ENCODE results near the gene MKRN3.

The MKRN3 gene
- total RNA-seq = 0.47 to 8.2 (median 3.8) reads per million in 4 donors

DNA sequence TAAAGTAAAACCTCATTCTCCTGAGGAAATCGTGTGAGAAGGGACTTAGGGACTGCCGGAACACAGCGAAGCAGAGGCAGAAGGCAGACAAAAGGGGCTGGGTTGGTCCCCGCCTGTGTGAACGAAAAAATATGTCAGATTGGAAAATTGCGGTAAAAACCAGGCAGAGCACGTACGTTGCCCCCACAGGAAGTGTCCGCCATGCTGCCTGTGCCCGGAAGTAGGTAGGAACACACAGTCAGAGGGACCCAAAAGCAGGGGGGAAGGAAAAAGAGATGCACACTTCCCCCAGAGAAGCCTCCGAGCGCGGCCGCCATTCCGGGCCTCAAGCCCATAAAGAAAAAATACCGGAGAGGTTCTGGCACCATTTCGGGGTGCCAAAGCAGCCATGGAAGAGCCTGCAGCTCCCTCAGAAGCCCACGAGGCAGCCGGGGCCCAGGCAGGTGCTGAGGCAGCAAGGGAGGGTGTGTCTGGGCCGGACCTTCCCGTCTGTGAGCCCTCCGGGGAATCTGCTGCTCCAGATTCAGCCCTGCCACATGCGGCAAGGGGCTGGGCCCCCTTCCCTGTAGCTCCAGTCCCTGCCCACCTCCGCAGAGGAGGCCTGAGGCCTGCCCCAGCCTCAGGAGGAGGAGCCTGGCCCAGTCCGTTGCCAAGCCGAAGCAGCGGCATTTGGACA, at the start of gene MKRN3:
Gene MKRN3, plus strand, starts transcription at position 280 of the 676 bp plus-strand sequence. Its CDS starts 109 bp downstream, at position 389.
- DNase-seq = peak in 4 of 5 donors; percentile 17 to 38 (median 25)

DNA sequence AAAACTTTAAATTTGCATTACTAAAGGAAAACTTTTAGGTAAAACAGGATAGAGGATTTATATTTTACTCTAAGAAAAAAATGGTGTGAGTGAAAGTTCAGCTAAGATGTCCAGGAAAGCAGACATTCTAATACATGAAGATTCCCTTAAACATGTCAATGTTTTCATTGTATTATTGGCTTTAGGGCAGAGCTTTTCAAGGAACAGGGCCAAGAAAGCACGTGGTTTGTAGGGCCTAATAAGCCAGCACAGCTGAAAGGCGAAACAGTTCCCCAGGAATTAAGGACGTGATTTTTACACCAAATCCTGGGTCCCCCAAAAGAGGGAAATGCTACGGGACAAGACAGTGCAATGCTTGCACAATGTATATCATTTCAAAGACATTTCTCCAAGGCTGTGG, 48.6 kb upstream of the MKRN3 start:
- no peak for DNase-seq

DNA sequence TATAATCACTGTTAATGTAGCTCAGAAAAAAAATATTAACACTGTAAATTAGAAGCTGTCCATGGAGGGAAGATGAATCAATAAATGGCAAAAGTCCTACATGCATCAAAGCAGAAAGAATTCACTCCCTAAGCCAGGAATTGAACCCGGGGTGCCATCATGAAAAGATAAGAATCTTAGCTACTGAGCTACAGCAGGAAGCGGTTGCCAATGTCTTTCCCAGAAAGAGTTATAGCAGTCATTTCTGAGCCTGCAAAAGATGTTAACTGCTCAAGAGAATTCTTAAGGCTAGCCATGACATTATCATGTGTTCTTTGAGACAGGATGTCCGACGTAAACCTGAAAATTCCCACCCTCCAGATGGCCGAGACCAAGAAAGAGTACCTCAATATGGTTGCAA, 47.4 kb upstream of the MKRN3 start:
- DNase-seq = no peak

DNA sequence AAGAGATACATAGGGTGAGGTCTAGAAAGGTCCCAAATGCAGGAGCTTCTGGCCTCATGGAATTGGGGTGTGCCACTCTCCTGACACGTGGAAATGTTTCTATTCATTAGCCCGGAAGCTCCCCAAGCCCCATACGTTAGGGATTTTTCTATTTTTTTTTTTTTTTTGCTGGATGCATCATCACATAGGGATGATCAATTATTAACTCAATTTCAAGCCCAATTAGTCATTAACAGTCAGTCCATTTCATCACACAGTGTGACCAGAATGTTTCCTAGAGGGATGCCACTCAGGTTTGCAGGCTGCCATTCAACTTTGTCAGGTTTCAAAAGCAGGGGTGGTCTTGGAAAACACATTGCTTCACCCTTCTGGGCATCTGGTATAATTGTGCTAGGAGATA, 40.7 kb upstream of the MKRN3 start:
- DNase-seq = no peak

DNA sequence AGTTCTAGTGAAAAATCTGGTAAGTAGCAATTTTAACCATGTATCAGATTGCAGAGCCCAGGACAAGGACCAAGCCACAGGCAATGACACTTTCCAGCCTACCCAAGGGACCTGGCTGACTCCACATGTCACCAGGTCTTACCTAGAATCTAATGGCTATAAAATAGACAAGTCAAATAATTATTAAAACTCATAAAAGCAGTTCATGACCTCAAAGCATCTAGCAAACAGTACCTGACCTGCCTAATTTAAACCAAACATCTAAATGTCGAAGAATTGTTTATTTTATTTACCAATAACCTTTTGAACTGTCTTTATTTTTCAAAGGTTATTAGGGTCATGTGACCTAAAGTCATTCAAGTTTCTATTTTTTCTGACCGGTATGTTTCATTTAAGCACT, 35.6 kb upstream of the MKRN3 start:
- DNase-seq = no peak

DNA sequence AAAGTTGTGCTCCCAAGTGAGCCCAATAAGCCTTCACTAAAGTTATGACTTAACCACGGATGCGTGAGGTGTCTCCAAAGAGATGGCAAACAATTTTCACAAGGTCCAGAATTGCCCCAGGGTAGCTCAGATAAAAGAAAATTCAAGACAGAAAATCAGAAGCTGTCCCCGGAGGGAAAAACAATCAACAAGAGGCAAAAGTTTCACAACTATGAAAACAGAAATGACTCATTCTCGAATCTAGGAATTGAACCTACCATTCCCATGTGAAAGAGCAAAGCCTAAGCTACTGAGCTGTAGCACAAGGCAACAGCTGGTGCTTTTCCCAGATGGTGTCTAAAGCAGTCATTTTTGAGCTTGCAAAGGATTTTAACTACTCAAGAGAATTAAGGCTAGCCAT, 33.5 kb upstream of the MKRN3 start:
- DNase-seq = no peak

DNA sequence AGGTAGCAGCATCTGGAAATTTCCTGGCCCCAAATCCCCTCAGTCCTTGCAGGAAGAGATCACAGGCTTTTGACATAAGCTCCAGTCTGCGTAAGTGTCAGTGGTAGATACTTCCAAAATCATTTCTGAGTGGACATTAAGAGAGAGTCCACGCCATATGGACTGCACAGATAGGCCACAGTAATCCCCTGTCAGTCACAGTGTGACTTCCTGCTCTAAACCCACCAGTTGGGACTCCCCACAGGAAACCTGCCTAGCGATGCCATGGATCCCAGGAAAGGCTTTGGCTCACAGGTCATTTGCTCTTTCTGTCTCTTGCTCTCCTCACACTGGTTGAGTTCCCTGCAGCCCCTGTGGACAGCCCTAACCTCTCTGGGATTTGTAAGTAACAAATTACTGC, 28.8 kb upstream of the MKRN3 start:
- DNase-seq = no peak

DNA sequence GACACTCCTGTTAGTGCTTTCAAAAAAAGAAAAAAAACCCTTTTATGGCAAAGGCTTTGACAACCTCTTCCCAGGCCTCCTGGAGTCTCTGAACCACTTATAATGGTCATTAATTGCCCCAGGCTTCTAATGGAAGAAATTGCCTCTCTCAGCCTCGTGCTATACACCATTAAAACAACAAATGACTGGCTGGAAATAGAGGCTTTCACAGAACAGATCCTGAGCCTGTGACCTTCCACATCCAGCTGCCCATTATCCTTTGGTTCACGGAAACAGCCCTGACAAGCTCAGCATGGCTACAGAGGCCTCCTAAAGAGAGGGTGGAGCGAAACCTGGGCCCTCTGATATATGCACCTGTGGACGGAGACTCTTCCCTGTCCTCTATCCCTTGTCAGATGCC, 26.8 kb upstream of the MKRN3 start:
- DNase-seq = no peak

DNA sequence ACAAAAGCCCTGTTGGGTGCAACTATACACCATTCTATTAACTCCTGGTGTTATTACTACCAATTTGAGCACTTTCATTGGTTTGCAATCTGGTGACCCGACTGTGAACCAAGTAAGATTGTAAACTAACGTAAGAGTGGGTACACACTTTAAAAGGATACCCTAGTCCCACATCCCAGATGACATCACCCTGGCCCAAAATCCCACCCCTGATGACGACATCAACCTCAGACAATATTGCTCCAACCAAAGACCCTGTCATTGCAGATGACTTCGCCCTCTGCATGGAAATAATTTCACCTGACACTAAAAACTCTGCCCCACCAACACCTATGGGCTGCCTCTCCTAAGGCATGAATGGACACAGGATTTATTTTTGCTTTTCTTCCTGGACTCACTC, 25.6 kb upstream of the MKRN3 start:
- DNase-seq = no peak

DNA sequence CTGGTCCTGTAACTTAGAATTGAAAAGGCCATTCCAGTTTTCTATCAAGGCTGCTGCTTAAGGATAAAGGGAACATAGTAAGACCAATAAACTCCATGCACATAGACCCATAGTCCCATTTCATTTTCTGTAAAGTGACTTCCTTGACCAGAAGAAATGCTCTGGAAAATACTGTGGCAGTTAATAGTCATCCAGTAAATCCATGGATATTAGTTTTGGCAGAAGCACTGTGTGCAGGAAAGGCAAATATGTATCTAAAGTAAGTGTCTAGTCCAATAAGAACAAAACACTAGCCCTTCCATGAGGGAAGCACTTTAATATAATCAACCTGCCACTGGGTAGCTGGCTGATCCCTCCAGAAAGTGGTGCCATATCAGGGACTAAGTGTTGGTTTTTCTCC, 19.3 kb upstream of the MKRN3 start:
- DNase-seq = no peak

DNA sequence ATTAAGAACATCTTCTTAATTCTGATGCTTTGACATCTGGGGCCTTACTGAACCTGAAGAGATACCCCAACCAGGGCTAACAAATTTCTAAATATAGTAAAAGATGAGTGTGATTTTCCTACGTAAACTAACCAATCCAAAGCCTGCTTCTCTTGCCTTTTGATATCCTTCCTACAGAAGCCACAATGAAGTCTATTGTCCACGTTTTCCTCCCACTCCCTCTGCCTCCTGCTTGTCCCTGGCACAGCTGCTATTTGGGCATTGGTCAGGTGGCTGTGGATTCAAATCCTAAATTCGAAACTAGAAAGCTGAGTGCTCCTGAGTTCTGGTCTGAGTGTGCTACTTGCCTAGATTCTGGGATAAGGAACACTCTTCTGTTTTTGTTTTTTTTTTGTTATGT, 17.4 kb upstream of the MKRN3 start:
- DNase-seq = no peak

DNA sequence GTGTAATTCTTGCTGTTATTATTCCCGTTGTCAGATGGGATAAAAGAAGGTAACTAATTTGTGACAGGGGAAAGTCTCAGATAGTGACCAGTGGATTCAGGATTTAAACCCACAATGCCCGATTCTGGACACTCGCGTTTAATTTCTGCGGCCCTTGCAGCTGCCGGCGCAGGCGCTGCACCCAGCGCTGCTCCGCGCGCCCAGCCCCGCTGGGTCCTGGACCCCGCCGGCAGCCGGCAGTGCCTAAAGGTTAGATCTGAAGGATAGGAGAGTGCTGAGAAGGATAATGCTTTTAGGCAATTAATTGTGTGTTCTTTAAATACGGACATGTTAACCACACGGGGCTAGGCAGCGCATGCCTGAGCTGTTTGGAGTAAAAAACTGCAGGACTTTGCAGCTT, 3.6 kb upstream of the MKRN3 start:
- DNase-seq = no peak

DNA sequence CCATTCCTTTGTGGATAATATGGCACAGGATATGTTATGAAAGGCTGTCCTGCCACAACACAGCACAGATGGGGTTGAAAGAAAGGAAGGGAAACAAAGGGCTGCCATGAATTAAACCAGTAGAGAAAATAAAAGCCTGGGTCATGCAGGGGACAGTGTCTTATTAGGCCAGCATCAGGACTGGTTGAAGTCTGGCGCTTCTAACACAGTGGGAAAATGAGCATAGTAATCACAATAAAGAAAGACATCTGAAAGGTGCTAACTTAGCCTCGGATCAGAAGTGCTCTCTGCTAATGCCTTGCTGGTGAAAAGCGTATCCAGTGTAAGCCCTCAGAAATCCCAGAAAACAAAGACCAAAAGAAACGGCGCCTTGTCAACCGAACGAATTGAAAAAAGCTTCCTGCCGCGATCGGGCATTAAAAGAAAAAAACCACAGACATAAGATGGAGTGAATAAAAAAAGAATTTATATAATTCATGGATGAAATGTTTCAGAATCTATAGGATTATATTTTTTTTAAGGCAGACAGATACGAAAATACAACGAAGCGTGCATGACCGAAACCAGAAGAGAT, 566 bp upstream of the MKRN3 start:
- DNase-seq = no peak

DNA sequence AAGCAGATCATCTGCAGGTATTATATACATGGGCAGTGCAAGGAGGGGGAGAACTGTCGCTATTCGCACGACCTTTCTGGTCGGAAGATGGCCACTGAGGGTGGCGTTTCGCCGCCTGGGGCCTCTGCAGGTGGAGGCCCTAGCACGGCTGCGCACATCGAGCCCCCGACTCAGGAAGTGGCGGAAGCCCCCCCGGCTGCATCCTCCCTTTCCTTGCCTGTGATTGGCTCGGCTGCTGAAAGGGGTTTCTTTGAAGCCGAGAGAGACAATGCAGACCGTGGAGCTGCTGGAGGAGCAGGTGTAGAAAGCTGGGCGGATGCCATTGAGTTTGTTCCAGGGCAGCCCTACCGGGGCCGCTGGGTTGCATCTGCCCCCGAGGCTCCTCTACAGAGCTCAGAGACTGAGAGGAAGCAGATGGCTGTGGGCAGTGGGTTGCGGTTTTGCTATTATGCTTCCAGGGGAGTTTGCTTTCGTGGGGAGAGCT, 639 bp downstream of the MKRN3 start:
- peak in 4 of 5 donors; percentile 6 to 42 (median 26) for DNase-seq

DNA sequence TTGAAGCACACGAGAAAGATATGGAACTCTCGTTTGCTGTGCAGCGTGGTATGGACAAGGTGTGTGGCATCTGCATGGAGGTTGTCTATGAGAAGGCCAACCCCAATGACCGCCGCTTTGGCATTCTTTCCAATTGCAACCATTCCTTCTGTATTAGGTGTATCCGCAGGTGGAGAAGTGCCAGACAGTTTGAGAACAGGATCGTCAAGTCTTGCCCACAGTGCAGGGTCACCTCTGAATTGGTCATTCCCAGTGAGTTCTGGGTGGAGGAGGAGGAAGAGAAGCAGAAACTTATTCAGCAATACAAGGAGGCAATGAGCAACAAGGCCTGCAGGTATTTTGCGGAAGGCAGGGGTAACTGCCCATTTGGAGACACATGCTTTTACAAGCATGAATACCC, 1.2 kb downstream of the MKRN3 start:
- DNase-seq = no peak

DNA sequence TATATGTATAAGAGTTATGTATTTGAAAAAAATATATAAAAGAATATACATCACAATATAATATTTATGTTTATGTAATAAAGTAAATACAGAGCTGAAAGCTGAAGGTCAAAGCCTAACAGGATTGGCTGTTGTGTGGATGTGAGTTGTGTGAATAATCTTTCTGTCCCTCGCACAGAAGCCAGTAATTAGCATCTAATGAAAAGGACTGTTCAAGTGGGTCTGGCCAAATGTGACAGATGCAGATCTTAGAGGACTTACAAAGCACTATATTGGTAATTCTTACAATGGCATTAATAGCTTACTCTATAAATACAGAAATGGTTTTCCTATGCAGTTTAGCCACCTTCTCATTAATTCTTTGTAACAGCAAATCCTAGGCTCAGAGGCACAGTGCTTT, 2.4 kb downstream of the MKRN3 start:
- no peak for DNase-seq

DNA sequence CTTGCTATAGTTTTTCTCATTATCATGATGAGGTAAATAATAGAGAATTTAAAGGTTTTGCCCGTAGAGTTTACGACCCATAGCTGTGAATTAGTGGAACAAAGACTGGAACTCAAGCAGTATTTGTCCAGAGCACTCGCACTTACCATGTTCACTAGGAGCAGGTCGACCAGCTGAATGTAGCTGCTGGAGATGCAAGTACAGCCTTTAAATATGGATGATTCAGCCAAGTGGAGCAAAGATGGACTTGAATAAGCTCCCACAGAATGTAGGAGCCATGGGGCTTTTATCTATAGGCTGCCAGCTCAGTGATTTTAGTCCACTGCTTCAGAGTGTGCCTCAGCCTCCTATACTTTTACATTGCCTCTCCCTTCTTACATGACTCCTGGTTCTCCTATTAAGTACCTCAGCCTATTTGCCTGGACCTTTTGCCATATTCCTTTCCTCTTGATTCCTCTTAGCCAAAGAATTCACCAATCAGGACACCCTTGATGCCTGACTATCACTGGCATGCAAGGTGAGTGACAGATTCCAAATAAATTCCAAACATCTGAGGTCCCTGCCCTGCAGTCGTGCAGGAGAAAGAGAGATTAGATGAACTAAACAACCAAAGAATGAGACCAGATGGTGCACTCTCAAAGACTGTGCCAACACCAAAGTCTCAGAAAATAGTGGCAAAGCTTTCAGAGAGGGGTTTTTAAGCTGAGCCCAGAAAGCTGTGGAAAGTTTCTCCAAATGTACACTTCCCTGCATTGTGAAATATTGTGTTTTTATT, 3.9 kb downstream of the MKRN3 start:
- DNase-seq = no peak

DNA sequence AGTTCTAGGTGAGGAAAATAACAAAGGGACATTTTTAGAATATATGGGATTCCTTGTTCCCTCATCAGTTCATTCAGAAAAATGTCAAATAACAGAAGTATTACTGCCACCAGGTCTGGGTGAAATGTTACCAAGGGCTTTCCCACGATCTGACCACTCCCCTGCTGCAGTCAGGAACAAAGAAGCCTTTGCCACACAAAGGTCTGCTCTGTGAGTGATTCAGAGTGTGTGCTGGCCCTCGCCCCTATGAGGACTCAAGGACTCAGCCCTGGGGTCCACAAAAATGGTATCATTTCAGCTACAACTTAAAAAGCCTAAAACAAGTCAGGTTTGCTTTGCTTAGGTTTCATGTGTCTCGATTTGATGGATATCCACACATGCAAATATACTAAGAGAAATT, 5.0 kb downstream of the MKRN3 start:
- no peak for DNase-seq

DNA sequence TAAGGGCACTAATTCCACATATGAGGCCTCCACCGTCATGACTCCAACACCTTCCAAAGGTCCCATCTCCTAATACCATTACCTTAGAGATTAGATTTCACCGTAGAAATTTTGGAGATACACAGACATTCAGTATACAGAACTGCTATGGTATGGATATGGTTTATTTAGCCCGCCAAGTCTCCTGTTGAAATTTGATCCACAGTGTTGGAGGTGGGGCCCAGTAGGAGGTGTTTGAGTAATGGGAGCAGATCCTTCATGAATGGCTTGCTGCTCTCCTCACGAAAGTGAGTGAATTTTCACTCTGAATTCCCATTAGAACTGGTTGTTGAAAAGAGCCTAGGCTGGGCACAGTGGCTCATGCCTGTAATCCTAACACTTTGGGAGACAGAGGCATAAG, 7.4 kb downstream of the MKRN3 start:
- no peak for DNase-seq

DNA sequence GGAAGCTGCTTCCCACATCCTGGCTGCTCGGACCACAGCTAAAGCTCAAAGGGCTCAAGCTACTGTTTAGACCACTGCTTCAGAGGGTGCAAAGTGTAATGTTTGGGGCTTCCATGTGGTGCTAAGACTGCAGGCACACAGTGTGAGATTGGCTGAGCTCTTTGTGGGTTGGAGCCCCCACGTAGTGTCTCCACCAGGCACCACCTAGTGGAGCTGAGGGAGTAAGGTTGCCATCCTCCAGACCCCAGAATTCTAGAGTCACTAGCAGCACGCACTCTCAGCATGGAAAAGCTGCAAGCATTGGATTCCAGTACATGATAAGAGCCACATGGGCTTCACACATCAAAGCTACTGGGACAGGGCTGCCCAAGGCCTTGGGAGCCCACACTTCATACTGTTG, 9.3 kb downstream of the MKRN3 start:
- DNase-seq = no peak

DNA sequence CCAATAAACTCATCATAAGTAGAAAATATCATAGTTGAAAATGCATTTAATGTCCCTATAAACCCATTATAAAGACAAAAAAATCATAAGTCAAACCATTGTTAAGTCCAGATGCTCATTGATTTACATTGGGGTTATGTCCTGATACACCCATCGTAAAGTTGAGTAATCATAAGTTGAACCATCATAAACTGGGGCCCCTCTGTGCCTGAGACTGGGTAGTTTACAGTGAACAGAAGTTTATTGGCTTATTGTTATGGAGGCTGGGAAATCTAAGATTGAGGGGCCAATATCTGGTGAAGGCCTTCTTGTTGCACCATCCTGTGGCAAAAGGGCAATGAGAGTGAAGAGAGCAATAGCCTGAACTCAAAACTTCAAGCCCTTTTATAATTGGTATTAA, 10.6 kb downstream of the MKRN3 start:
- no peak for DNase-seq

DNA sequence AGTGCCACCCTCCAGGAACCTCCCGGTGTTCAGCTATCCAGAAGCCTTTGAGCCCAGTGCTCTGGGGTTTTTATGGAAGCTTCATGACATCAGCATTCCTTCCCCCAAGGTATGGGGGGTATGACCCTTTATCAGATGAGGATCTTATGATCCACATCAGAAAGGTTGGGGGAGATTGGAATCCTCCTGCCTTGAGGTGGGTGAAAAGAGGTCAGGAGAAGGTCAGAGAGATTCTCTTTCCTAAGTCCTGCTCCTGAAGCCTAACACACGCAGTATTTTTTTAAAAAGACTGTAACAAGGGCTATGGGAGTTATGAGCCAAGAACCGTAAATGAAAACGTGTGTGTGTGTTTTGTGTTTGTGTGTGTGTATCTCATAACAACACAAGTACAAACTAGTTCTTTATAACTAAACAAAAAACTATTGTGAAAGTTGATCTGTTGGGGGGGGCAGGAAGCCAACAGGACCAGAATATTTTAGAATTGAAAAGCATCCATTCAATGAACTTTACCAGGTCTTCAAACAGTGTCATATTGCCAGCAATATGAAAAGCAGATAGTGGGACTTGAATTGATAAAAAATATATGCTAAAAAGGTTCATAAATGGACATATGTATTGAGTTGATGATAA, 13.2 kb downstream of the MKRN3 start:
- no peak for DNase-seq

DNA sequence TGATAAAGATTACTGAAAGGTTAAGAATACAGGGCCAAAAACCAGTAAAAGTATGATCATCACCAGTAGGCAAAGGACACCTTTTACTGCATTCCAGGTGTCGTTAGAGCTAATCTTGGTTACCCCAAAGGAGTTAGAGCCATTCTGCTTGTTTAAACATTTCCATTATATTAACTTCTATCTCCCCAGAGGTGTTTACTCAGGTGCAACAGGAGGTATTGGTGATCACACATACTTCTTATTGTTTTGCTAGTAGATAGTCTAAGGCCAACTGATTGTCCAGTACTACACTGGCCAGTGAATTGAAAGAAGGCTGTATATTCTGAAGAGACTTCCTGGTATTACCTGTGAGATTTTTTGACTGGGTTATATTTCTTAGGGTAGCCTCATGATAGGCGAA, 22.8 kb downstream of the MKRN3 start:
- no peak for DNase-seq

DNA sequence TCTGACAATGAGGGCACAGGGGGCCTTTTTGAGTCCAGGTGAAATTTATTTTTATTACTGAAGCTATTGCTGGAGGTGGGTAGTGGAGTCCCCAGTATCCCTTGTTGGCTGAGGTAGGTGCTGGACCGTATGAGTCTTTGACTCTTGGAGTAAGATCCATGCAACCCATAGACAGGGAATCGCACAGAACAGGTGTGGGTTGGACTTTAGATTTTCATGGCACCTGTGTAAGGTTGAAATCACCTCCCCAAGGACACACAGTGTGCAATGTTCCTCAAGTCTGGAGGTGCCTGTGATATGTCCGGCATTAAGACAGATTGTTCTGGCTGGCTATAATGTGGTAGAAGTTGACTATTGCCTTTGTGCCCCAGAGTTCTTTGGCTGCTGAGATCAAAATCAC, 23.5 kb downstream of the MKRN3 start:
- no peak for DNase-seq
